Hematopoietic multipotent progenitor cell treated with erythropoietin and hydrocortisone succinate and interleukin-3 and kit ligand, for 4 days (in vitro differentiated cells): ENCODE data around the gene CTNND2.
"Not testable (repeated sequence)": the region's sequence is repeated elsewhere in the genome, so short reads cannot be mapped to it uniquely, and the experiment has no call there.

Experiments
- DNase-seq: peaks from one replicate; pipeline ENCODE4 v3.0.0-alpha.2; 2015

Gene CTNND2

DNA sequence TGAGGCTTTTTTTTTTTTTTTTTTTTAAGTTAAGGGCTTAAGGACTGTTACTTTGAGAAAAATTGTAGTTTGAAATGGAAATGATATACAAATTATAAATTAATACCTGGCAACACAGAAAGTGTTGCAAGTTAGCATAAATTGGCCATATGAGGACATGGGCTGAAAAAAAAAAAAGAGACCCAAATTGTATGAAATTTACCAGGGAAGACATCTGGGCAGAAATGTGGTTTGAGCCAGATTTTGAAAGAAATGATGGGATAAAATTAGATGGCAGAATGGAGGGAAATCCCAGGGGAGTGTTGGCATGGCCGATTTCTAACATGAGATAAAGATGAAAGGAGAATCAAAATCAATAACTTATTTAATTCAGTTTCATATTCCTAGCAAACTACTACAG lies 472.1 kb downstream of the CTNND2 start:
- DNase-seq: no peak

DNA sequence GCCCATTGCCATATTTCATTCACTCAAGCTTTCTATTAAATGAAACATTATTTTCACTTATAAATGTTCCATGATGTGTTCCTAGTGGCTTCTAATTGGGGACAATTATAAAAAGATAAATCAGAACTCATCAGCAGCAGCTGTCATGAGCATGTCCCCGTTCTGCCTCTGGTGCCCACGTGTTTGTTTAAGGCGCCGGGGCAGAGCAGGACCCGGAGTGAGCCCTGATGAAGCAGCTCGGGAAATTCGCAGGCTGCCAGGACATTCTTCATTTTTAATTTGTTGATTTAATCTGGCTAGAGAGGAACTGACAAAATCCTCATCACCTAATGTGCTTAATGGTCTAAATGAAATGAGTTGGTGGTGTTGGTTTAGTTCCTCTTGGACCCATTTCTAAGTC lies 475.0 kb downstream of the CTNND2 start:
- DNase-seq: no peak

DNA sequence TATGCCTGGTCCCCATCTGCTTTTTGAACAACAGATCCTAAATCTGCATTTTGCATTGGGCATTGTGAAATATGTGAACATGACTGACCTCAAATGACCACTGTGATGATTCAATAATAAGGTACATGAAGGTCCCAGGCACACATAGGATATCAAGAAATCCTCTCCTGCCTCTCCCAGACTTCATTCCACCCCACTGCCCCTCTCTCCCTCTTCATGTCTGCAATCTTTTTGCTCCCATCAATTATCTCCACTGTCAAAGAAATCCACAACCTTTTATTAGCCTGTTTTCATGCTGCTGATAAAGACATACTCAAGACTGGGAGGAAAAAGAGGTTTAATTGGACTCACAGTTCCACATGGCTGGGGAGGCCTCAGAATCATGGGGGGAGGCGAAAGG lies 476.7 kb downstream of the CTNND2 start:
- DNase-seq: no peak

DNA sequence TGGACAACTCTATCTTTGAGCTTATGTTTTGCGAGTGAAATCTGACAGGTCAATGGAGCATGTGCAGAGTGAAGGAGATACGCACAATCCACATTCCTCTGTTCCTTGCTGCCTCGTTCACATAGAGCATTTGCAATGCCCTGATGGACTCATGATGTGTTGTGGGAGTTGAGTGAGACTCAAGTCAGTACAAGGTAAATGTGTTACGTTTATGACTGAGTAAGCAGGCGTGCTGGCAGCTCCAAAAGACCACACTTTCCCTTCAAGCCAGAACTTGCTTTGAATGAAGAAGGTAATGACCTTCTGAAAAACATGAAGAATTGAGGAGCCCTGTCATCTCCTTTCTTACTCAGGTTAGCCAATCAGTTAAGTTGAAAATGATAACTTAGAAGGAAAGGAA lies 477.8 kb downstream of the CTNND2 start:
- no peak for DNase-seq

DNA sequence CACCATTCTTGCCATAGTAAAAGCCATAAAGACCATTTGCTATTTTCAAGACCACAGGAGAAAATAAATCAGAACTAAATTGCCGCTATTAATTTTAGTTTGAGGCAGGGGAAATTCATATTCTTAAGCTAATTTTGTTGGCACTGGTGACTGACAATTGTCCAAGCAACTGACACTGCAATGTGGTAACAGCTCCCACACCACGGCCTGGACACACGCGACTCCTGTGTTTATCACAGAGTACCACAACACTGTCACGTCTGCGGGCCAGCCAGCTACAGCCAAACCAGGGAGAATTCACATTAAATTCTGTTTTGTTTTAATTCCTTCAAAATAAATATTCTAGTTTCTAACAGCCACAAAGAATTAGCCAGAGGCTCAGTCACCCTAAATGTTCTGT lies 481.9 kb downstream of the CTNND2 start:
- DNase-seq: no peak

DNA sequence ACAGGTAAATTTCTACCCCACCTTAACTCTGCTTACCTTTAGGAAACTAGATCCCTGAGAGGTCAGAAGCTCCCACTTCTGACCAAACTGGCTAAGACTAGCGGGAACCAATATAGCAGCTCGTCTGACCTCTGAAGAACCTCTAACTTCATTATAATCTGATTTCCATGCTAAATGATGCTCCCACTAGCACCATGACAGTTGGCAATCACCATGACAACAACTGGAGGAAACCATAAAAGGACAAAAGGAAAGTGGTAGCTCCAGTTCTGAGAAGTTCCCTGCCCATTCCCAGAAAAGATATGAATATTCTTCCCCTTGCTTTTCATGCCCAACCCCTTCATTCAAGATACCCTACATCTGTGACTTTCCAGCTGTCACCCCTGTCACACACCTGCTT lies 483.3 kb downstream of the CTNND2 start:
- no peak for DNase-seq

DNA sequence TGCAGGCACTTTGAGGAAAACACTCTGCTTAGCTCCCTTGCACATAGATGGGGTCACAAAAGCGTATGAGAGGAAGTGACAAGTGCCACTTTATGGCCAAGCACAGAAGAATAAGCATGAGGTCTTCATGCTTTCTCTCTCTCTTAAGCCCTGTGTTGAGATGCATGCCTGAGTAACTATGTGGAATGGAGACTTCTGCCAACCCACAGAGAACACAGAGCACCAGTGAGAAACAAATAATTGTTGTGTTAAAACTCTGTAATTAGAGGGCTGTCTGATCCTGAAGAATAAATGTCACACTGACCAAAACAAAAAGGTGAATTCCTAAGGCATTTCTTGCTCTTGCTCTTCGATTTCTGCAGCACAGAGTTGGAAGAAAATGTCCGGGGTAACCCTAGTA lies 488.5 kb downstream of the CTNND2 start:
- DNase-seq: no peak

DNA sequence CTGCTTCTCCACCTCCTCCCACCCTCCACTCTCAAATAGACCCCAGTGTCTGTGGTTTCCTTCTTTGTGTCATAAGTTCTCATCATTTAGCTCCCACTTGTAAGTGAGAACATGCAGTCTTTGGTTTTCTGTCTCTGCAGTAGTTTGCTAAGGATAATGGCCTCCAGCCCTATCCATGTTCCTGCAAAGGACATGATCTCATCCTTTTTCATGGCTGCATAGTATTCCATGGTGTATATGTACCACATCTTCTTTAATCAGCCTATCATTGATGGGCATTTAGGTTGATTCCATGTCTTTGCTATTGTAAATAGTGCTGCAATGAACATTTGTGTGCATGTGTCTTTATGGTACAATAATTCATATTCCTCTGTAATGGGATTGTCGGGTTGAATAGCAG lies 489.5 kb downstream of the CTNND2 start:
- DNase-seq: not testable (repeated sequence)

DNA sequence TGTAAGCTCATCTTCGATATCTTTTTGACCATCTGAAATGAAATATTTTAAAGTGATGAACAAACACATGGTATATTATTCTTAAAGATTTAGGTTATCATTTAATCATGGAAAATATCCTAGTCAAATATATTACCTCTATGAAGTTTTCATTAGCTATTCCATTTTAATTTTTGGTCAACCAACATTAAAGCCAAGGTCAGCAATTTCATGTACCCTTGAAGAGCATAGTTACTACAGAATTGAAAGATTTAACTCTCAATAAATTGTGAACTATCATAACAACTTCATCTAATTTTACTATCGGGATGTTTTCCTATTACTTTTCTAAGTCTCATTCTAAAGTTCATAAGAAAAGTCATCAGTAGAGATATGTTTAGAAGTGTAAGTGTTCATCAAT lies 492.6 kb downstream of the CTNND2 start:
- DNase-seq: no peak

DNA sequence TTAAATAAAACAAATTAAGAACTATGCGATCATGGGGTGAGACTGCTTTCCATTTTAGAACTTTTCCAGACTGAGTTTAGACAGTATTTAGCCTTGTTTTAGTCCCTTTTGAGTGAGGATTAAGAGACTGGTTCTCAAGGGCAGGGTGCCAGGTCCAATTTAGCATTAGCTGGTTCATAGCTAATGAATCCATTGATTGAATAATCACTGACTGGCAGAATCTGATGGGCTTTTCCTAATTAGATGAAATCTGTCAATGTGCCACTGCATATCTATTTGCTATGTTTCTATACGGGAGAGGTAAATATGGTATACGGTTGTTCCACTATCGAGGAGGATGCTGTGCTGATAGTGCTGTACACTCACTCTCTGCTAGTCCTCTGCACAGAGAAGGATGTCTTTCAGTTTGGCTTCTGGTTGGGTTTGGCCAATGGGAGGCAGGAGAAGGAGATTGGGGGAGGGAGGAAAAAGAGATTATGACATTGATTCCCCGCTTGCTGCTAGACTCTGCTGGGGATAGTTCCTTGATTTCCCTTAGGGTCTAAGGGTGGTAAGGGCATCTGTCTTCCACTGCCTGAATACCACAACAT lies 496.6 kb downstream of the CTNND2 start:
- DNase-seq: no peak

DNA sequence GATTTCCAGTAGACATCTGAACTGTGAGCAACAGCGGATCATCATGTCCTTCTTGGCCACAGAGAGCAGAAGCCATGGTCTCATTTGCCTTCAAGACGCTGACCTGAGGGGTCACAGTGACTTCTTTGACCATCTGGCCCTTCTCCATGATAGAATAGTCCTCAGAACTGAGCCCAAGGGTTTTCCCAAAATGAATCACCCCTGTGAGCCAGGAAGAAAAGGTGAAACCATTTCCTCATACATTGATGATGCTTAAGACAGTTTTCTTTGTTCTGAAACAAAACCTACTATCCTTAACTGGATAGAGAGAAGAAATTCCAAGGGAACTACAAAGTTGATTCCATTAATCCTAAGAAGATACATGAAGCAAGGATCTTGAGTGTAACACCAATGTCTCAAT lies 503.9 kb downstream of the CTNND2 start:
- DNase-seq: no peak

DNA sequence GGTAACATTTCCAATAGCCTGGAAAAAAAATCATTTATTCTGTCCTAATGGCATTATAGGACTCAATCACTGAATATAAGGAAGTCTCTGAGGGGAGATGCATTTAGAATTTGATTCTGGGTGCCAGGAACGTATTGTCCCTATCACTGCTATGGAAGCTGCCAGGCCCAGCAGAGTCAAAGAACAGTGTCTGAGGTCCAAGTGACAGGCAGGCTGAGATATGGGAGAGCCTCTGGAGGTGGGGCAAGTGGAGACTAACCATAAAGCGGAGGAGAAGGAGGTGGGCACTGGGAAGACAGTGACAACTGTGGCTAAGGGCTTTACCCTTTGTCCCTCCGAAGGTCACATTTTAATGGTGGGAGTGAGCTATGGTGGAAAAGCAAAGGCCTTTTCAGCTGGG lies 505.5 kb downstream of the CTNND2 start:
- no peak for DNase-seq

DNA sequence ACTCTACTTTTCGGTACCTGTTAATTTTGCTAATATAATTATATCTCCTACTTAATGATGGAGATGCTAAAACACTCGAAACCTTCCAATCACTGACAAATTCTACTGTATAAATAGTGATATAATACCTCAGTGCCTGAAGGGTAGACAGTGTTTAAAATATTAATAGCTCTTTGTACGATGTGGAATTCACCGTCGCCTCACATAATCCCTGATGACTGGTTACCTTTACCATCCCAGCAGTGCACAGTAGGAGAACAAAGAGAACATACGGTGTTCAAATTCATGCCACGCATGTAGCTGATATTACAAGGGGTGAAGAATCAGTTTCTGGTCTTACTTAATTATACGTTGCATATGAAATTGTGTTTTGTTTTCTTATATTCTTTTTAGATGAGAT lies 506.7 kb downstream of the CTNND2 start:
- no peak for DNase-seq

DNA sequence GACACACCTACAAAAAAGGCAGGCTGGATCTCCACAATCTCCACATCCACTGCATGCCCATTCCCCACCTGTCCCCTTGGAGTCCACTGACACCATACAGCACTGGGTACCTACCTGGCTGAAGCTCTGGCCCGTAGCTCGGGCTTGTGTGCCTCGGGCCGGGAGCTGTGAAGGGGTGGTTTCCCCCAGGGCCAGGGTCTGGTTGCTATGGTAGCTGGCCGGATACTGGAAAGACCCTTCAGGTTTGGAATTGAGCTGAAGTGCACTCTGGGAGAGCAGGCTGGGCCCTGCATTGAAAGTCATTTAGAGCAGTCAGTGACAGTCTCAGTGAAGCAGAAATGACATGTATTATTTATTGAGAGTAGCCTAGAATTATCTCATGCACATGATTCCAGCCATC lies 507.3 kb downstream of the CTNND2 start:
- no peak for DNase-seq

DNA sequence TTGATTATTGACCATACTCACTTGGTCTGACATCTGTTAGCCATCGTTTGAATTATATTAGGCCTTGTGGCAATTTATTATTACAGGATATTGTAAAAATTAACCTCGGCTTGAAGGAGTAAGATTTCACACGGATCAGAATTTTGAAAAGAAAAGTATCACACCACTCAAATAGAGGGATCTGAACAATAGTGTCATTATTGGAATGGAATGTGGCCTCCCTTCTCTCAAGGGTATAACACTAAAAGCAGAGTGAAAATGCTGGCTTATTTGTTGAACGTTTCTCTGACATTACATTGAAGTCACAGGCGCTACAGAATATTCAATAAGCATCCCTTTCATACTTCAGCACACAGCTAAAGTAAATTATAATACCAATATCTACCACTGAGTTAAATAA lies 509.3 kb downstream of the CTNND2 start:
- DNase-seq: no peak

DNA sequence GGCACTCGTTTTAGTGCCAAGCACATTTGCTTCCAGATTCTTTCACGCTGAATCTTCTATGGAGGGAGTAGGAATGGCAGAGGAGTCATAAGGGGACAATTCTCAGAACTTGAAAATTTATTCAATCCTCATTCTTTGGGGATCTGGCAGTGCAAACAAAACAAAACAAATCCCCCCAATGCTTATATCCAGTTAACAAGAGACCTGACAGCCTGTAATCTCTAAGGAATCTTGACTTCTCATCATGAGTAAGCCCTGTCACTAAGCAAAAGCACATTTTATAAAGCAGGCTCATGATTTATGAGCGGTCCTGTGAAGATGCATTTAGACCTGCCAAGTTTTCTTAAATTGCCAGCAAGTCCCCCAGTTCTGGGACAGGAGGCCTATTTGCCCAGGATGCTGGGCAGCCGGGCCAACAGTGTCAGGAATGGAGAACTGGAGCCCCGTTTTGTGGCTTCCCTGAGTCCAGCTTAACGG lies 513.9 kb downstream of the CTNND2 start:
- DNase-seq: no peak

DNA sequence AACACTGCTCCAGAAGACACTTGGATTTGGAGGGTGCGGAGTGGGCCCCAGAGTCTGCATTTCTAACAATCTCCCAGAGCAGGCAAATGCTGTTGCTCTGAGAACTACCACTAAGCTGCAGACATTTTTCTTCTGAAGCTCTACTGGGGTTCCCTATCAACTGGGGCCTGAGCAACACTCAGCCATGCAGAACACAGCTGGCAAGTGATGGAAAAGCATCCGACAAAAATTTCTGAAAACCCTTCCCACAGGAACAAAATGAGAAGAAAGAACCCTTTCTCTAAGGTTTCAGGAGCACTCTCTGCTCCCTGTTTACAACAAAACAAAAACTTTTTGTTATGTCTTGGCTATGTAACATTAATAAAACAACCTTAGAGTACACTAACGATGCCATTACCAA lies 516.9 kb downstream of the CTNND2 start:
- DNase-seq: no peak

DNA sequence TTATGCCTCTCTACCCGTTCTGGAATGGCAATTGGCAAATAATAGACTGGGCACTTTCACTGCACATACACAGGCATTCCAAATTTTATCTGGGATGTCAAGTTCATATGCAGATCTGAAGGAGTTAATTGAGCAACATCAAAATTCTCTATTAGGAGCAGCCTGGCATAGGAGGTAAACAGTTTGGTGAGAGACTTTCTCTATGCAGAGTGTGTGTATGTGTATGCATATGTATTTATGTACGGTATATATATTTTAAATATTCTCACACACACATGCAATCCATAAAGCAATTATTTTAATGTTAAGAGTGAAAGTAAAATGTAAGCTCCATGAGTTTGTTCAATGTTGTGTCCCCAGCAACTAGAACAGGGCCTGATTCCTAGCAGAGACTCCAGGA lies 517.8 kb downstream of the CTNND2 start:
- DNase-seq: no peak

DNA sequence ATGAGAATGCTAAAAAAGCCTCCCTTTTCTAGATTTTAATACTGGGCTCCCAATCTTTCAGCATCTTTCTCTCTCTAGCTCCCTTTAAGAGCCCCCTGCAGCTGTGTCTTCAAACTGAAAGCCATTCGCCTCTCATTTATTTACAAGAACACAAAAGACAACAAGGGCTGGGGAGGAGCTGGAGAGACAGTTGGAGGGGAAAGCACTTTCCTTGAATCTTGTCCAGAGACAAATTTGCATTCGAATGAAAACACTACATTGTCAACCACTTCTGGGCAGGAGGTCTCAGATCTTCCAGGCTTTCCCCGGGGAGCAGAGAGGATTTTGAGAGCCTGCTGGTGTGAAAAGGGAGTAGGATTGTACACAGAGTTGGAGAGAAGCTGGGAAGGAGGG lies 518.3 kb downstream of the CTNND2 start:
- no peak for DNase-seq

DNA sequence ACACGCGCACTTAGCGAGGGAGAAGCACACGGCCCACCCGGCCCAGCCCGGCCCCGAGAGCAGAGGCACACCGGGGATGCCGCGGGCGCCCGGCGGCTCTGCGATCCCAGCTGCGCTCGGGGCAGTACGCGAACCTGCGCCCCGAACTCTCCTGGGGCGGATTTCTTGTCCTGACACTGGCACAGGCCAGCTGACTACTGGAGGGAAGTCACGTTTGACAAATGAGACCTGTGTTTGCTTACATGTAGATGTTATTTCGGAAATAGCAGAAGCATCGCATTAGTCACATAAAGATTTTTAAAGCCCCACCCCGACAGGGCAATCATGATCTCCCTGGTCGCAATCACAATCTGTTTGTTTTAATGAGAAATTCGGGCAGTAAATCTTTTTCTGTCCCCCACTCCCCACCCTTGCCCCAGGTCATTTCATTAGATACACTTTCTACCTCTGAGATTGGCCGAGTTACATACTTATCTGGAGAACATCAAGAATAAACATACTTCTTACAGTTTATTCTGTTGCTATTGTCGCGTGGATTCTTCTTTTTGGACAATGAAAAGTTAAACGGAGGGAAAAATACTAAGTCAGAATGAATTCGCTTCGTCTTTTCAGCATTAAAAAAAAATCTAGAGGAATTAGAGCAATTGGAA lies 518.9 kb downstream of the CTNND2 start:
- DNase-seq: peak; percentile 20

DNA sequence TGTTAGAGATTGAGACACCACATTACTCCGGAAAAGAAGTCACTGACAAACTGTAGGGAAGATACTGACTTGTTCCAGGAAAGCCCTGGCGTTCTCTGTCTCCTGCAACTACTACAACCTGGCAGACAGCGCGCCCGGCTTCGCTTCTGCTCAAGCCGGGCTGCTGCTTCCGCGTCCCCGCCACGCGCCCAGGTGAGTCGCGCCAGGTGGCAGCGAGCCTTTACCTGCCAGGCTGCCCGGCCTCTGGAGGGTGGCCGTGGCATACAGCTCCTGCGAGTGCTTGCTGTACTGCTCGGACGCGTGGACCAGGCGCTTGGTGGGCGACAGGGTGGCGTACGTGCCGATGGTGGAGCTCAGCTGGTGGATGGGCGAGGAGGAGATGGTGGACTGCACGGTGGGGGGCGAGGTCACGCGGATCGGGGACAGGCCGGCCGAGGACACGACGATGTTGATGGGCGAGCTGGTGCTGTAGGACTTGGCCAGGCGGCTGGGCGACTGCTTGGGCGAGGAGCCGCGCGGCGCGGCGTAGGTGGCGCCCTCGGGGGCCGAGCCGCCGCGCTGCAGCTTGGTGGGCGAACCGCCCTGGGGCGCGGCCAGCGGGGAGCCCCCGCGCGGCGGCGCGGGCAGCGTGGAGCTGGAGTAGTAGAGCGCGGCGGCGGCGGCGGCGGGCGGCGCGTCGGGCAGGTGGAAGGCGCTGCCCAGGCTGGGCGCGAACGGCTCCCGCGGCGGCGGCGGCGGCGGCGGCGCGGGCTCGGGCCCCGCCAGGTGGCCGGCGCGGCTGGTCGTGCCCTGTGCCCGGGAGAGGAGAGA lies 519.6 kb downstream of the CTNND2 start:
- DNase-seq: peak; percentile 59

DNA sequence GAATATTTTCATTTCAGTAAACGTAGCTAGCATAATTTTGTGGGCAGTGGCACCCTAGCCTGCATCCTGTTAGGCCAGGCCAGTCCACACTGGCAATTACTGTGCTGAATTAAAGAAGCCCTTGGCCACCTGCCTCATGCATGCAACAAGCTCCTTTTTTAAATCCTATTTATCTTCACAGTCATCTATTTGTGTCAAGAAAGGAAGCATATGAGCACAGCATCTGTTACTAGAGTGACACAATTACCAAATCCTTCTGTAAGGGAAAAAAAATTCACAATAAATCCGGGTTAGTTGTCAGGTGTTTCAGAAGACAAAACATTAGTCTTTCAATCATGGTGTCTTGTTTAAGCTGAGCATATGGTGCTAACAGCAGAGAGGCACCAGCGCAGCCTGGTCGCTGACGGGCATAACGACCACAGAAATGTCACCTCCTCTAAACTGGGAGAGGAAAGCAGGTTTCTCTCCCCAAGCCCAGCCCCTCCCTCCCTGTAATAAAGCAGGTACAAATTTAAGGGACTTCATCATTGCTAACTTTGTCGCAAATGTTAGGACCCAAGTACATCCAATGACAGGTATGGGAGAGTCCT lies 520.6 kb downstream of the CTNND2 start:
- no peak for DNase-seq

DNA sequence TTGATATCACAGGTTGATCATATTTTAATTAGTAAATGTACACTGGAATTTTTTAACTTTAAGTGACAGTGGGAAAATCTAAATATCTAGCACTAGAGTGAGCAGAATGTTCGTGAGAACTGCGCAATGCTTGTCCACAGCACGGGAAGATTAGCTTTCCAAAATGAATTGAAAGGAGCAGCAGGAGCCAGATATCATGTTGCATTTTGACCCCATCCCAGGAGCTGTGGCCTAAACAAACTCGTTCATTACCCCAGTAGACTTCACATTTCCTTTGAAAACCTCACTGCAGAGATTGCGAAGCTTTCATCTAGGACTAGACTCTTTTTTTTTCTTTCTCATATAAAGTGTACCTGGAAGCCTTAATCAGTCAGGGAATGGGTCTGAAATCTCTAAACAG lies 525.8 kb downstream of the CTNND2 start:
- DNase-seq: no peak

DNA sequence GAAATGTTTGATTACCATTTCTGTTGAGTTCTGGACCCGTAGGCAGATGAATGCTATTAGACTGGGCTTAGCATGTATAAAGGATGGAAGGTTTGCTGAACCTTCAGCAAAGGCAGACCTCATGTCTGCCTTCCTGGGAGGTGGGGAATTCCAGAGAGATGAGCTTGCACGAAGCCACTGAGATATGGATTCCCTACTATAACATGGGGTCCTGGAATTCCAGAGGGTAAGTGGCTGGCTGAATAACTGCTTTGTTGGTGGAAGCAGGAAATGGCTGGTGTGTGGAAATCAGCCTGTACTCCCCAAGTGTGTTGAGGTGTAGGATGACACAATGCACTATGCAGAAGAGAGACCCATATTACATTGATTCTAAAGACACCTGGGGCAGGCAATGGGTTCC lies 526.4 kb downstream of the CTNND2 start:
- no peak for DNase-seq
